ENCODE measurements around the gene SUCNR1.

SUCNR1 gene

DNA sequence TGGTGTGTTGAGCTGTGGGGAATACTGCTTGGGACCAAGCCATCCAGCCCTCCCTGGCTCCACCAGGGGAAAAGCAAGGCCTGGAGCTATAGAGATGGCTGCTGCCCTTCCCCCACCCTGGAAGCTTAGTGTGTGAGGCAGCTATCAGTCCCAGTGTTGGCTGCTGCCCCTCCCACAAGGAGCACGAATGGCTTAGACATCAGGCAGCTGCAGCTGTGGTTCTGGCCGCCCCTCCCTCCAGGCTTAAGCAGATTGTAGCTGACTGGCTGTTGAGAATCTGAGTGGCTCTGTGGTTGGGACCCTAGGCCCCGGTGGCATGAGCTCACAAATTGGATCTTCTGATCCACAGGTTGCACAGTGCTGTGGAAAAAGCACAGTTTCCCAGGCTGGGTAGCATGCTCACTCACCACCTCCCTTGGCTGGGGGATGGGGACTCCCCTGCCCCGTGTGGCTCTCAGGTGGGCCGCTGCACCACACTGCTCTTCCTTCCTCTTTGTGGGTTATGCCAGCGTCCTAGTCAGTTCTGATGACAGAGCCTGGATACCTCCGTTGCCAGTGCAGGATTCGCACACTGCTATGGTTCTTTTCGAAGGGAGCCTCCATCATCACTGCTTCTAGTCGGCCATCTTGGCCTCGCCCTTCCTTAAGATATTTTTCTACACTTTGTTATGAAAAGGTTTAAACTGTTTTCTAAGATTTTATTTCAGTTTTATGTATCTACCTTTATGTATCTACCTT lies 21.2 kb upstream of the SUCNR1 start:
- Histone ChIP-seq H3K27me3 (ENCODE audit: control insufficient read depth, insufficient read depth, low read length) (no peaks in the 10 kb centered on the region), H3K36me3 (ENCODE audit: control insufficient read depth, insufficient read depth, low read length) (no peaks in the 10 kb centered on the region), H3K9me3 (ENCODE audit: control insufficient read depth, insufficient read depth, low read depth, low read length) (0 out of 2 replicates have a peak, but pooled peaks cover 6% of the 10 kb centered on the region), H3K4me3 (ENCODE audit: low read depth, low read length) (no peak overlapping the region), H3K4me1 (ENCODE audit: control insufficient read depth, insufficient read depth, low read length) (no peaks in the 10 kb centered on the region), H3K27ac (ENCODE audit: low read depth, low read length) (no peak overlapping the region), H3K9ac (ENCODE audit: low read length) (no peak overlapping the region)

DNA sequence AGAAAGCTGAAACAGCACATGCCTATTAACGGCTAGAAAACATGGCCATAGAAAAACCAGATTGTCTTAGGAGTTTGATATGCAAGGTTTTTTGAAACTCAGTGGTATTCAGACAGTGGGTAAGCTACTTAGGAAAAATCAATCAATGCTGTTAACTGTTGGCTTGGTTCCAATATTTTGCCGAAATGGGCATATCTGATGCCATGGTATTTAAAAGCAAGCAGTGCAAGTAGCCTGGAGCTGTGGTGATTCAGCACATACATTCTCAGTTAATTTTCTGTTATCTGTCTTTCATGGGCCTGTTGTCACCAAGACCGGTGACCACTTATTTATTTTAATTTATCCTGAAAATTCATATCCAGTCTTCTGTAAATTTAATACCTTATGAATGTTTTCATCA lies 17.3 kb upstream of the SUCNR1 start:
- no peaks in the 10 kb centered on the region for H3K4me1 ChIP-seq (ENCODE audit: control insufficient read depth, insufficient read depth, low read length)

DNA sequence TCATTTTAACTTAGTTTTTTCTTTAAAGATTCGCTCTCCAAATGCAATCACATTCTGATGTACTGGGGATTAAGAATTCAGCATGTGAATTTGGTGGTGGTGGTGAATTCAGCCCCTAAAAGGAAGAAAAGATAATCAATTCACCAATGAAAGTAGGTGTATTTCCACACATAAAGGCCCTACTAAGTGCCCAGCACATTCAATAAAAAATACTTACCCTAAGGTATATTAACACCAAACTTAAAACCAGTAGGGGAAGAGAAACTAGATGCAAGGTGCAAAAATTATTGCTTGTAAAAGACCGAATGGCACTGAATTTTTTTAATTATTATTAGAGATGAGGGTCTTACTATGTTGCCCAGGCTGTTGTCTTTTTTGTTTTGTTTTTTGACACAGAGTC lies 16.8 kb upstream of the SUCNR1 start:
- H3K27ac ChIP-seq (ENCODE audit: low read depth, low read length) = no peak overlapping the region
- no peak overlapping the region for H3K4me3 ChIP-seq (ENCODE audit: low read depth, low read length)
- H3K9me3 ChIP-seq (ENCODE audit: control insufficient read depth, insufficient read depth, low read depth, low read length) = no peaks in the 10 kb centered on the region
- no peaks in the 10 kb centered on the region for H3K27me3 ChIP-seq (ENCODE audit: control insufficient read depth, insufficient read depth, low read length)
- no peaks in the 10 kb centered on the region for H3K4me1 ChIP-seq (ENCODE audit: control insufficient read depth, insufficient read depth, low read length)
- no peaks in the 10 kb centered on the region for H3K36me3 ChIP-seq (ENCODE audit: control insufficient read depth, insufficient read depth, low read length)
- no peak overlapping the region for H3K9ac ChIP-seq (ENCODE audit: low read length)

More for the DNA sequence above, 17.3 kb upstream of the SUCNR1 start:
- H3K9ac ChIP-seq (ENCODE audit: low read length) = no peak overlapping the region
- H3K4me3 ChIP-seq (ENCODE audit: low read depth, low read length) = no peak overlapping the region
- no peaks in the 10 kb centered on the region for H3K9me3 ChIP-seq (ENCODE audit: control insufficient read depth, insufficient read depth, low read depth, low read length)
- H3K27ac ChIP-seq (ENCODE audit: low read depth, low read length) = no peak overlapping the region
- H3K27me3 ChIP-seq (ENCODE audit: control insufficient read depth, insufficient read depth, low read length) = no peaks in the 10 kb centered on the region
- no peaks in the 10 kb centered on the region for H3K36me3 ChIP-seq (ENCODE audit: control insufficient read depth, insufficient read depth, low read length)

DNA sequence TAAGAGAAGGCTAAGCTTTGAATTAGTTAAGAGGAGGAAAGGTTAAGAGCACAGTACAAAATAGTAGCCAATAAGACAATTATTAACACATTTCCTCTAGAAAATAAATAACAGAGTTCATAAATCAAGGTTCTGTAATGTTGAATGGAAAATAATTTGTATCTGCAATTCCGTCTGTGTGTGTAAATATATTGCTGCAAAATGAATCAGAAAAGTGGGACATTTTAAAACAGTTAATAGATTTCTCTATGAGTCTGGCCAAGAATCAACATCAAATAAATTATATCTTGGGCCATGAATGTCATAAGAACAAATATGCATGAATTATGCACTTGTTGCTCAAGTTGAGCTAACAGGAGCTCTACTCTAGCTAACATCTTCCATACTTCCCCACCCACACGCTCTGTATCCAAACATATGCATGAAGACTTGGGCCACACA lies 14.2 kb upstream of the SUCNR1 start:
- H3K4me1 ChIP-seq (ENCODE audit: control insufficient read depth, insufficient read depth, low read length) = no peaks in the 10 kb centered on the region

DNA sequence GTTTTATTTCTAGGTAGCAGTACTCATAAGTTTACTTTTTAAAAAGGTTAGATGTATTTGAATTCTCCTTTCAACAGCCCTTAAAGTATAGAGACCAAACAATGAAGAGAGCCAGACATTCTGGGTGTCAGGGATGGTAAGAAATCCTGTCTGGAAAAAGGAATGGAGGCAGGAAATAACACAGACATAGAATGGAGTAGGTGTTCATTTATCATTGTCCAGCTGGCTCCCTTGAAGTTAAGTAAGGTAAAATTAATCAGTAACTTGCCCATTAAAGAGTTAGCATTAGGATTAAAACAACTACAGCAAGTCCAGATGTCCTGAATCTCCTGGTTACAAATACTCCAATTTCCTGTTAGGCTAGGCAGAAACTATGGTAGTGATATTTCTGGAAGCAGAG lies 13.5 kb upstream of the SUCNR1 start:
- H3K9ac ChIP-seq (ENCODE audit: low read length) = no peak overlapping the region
- H3K36me3 ChIP-seq (ENCODE audit: control insufficient read depth, insufficient read depth, low read length) = no peaks in the 10 kb centered on the region
- H3K4me1 ChIP-seq (ENCODE audit: control insufficient read depth, insufficient read depth, low read length) = no peaks in the 10 kb centered on the region
- no peaks in the 10 kb centered on the region for H3K27me3 ChIP-seq (ENCODE audit: control insufficient read depth, insufficient read depth, low read length)
- H3K27ac ChIP-seq (ENCODE audit: low read depth, low read length) = no peak overlapping the region
- H3K9me3 ChIP-seq (ENCODE audit: control insufficient read depth, insufficient read depth, low read depth, low read length) = no peaks in the 10 kb centered on the region
- H3K4me3 ChIP-seq (ENCODE audit: low read depth, low read length) = no peak overlapping the region

More for the DNA sequence above, 14.2 kb upstream of the SUCNR1 start:
- Histone ChIP-seq H3K27me3 (ENCODE audit: control insufficient read depth, insufficient read depth, low read length) (no peaks in the 10 kb centered on the region), H3K4me3 (ENCODE audit: low read depth, low read length) (no peak overlapping the region), H3K27ac (ENCODE audit: low read depth, low read length) (no peak overlapping the region), H3K9ac (ENCODE audit: low read length) (no peak overlapping the region), H3K36me3 (ENCODE audit: control insufficient read depth, insufficient read depth, low read length) (no peaks in the 10 kb centered on the region), H3K9me3 (ENCODE audit: control insufficient read depth, insufficient read depth, low read depth, low read length) (no peaks in the 10 kb centered on the region)

- H3K9me3 ChIP-seq (ENCODE audit: control insufficient read depth, insufficient read depth, low read depth, low read length) = no peaks in the 10 kb centered on the region
- H3K36me3 ChIP-seq (ENCODE audit: control insufficient read depth, insufficient read depth, low read length) = no peaks in the 10 kb centered on the region
- H3K4me1 ChIP-seq (ENCODE audit: control insufficient read depth, insufficient read depth, low read length) = no peaks in the 10 kb centered on the region
- no peak overlapping the region for H3K27ac ChIP-seq (ENCODE audit: low read depth, low read length)
- no peaks in the 10 kb centered on the region for H3K27me3 ChIP-seq (ENCODE audit: control insufficient read depth, insufficient read depth, low read length)
- H3K9ac ChIP-seq (ENCODE audit: low read length) = no peak overlapping the region
- no peak overlapping the region for H3K4me3 ChIP-seq (ENCODE audit: low read depth, low read length)
Observed at GRCh38 chr3:151863611-151864010, 9.8 kb upstream of the SUCNR1 start.

- Histone ChIP-seq H3K4me1 (ENCODE audit: control insufficient read depth, insufficient read depth, low read length) (no peaks in the 10 kb centered on the region), H3K9me3 (ENCODE audit: control insufficient read depth, insufficient read depth, low read depth, low read length) (no peaks in the 10 kb centered on the region), H3K4me3 (ENCODE audit: low read depth, low read length) (no peak overlapping the region), H3K27ac (ENCODE audit: low read depth, low read length) (no peak overlapping the region), H3K27me3 (ENCODE audit: control insufficient read depth, insufficient read depth, low read length) (no peaks in the 10 kb centered on the region), H3K36me3 (ENCODE audit: control insufficient read depth, insufficient read depth, low read length) (no peaks in the 10 kb centered on the region), H3K9ac (ENCODE audit: low read length) (no peak overlapping the region)
Observed at GRCh38 chr3:151864423-151865101, 8.9 kb upstream of the SUCNR1 start.

DNA sequence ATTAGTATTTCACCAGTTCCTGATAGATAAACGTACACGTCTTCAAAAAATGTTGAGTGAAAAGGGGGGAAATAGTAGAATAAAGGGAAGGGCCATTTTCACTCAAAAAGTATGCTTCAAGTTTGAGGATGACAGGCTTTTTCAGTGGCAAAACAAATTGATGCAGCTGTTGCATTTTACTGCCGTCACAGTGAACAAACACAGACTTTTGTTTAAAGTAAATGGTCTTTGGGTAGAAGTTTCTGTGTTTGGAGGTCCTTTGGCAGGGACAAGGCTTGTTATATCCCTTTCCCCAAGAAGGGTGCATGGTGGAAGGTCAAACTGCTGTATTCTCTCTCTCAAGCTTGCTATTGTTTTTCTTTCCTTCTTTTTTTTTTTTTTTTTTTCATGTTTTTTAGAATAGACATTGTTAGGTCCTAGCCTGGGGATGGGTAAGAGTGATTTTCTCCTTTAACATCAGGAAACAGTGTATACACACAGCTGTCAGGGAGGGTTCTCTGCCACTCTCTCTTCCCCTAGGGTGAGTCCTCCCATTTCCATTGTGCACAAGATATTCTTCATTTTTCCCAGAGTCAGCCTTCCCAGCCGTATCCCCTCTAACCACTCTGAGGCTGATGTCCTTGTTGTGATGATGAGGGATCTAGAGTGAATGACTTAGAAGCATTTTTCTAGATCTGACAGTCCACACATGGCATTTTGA lies 6.6 kb upstream of the SUCNR1 start:
- Histone ChIP-seq H3K9me3 (ENCODE audit: control insufficient read depth, insufficient read depth, low read depth, low read length) (no peaks in the 10 kb centered on the region), H3K27ac (ENCODE audit: low read depth, low read length) (no peak overlapping the region), H3K4me1 (ENCODE audit: control insufficient read depth, insufficient read depth, low read length) (no peaks in the 10 kb centered on the region), H3K27me3 (ENCODE audit: control insufficient read depth, insufficient read depth, low read length) (no peaks in the 10 kb centered on the region), H3K36me3 (ENCODE audit: control insufficient read depth, insufficient read depth, low read length) (no peaks in the 10 kb centered on the region), H3K9ac (ENCODE audit: low read length) (no peak overlapping the region), H3K4me3 (ENCODE audit: low read depth, low read length) (no peak overlapping the region)

- H3K4me1 ChIP-seq (ENCODE audit: control insufficient read depth, insufficient read depth, low read length) = no peaks in the 10 kb centered on the region
Observed at GRCh38 chr3:151867666-151868065, 5.8 kb upstream of the SUCNR1 start.

DNA sequence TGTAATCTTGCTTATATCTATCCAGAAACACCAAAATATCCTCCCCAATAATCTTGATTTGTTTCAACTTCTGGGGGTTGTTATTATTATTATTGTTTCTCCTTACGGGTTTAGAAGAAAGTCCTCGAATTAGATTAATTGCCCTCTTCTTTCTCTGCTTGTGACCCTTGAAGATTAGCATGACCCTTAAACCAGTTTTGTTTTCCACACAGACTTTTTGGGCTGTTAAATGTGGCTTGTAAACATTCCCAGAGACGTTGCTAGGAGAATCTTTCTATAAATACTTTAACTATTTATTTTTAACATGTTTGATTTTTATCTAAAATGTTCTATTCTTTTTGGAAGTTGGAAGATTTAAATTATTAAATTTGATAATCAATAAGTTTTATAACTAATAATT lies 4.3 kb upstream of the SUCNR1 start:
- Histone ChIP-seq H3K9ac (ENCODE audit: low read length) (no peak overlapping the region), H3K27ac (ENCODE audit: low read depth, low read length) (no peak overlapping the region)

More at GRCh38 chr3:151867666-151868065, 5.8 kb upstream of the SUCNR1 start:
- Histone ChIP-seq H3K27ac (ENCODE audit: low read depth, low read length) (no peak overlapping the region), H3K36me3 (ENCODE audit: control insufficient read depth, insufficient read depth, low read length) (no peaks in the 10 kb centered on the region), H3K4me3 (ENCODE audit: low read depth, low read length) (no peak overlapping the region), H3K9ac (ENCODE audit: low read length) (no peak overlapping the region), H3K9me3 (ENCODE audit: control insufficient read depth, insufficient read depth, low read depth, low read length) (no peaks in the 10 kb centered on the region), H3K27me3 (ENCODE audit: control insufficient read depth, insufficient read depth, low read length) (no peaks in the 10 kb centered on the region)

More for the DNA sequence above, 4.3 kb upstream of the SUCNR1 start:
- no peaks in the 10 kb centered on the region for H3K4me1 ChIP-seq (ENCODE audit: control insufficient read depth, insufficient read depth, low read length)
- no peak overlapping the region for H3K4me3 ChIP-seq (ENCODE audit: low read depth, low read length)
- no peaks in the 10 kb centered on the region for H3K27me3 ChIP-seq (ENCODE audit: control insufficient read depth, insufficient read depth, low read length)
- H3K9me3 ChIP-seq (ENCODE audit: control insufficient read depth, insufficient read depth, low read depth, low read length) = no peaks in the 10 kb centered on the region
- no peaks in the 10 kb centered on the region for H3K36me3 ChIP-seq (ENCODE audit: control insufficient read depth, insufficient read depth, low read length)
